Mesendoderm (in vitro differentiated cells): ENCODE measurements around the gene MAZ.

Source experiments
- DNase-seq: peaks from one replicate; pipeline ENCODE4 v3.0.0; 2013
- H2AK5ac ChIP-seq: 2 replicates; pipeline ENCODE4 v1.6.1; 2013; ENCODE audit warnings: low read length, inconsistent platforms
- H2BK120ac ChIP-seq: 2 replicates; pipeline ENCODE4 v1.6.1; 2013; ENCODE audit warnings: low read depth, mild to moderate bottlenecking, low read length, moderate library complexity, mixed read lengths
- H2BK15ac ChIP-seq: replicated peaks from 2 replicates; pipeline ENCODE4 v1.6.1; 2013; ENCODE audit warnings: low read depth, mild to moderate bottlenecking, moderate library complexity
- H2BK5ac ChIP-seq: 2 replicates; pipeline ENCODE4 v1.6.1; 2013; ENCODE audit warnings: low read length, inconsistent platforms
- H3K18ac ChIP-seq: 2 replicates; pipeline ENCODE4 v1.6.1; 2013; ENCODE audit warnings: mild to moderate bottlenecking, low read length, mixed read lengths
- H3K23ac ChIP-seq: one replicate; pipeline ENCODE4 v1.6.1; 2013; ENCODE audit warnings: low read length
- H3K27ac ChIP-seq: 2 replicates; pipeline ENCODE4 v1.5.1; 2013; ENCODE audit warnings: low read depth, mild to moderate bottlenecking, inconsistent platforms, low read length, moderate library complexity
- H3K27me3 ChIP-seq: 2 replicates; pipeline ENCODE4 v1.6.1; 2013; ENCODE audit warnings: low read length, control low read depth, mild to moderate bottlenecking, inconsistent platforms; ENCODE audit not compliant: insufficient read depth, poor library complexity
- H3K36me3 ChIP-seq: 2 replicates; pipeline ENCODE4 v1.6.1; 2013; ENCODE audit warnings: low read length, inconsistent platforms; ENCODE audit not compliant: control insufficient read depth, insufficient read depth
- H3K4ac ChIP-seq: one replicate; pipeline ENCODE4 v1.6.1; 2013; ENCODE audit warnings: low read depth, mild to moderate bottlenecking, low read length, moderate library complexity
- H3K4me1 ChIP-seq: 2 replicates; pipeline ENCODE4 v1.6.1; 2013; ENCODE audit warnings: low read depth, low read length, inconsistent platforms; ENCODE audit not compliant: control insufficient read depth
- H3K4me2 ChIP-seq: 2 replicates; pipeline ENCODE4 v1.6.1; 2013; ENCODE audit warnings: low read length
- H3K4me3 ChIP-seq: 2 replicates; pipeline ENCODE4 v1.5.1; 2013; ENCODE audit warnings: mild to moderate bottlenecking, low read length
- H3K56ac ChIP-seq: one replicate; pipeline ENCODE4 v1.6.1; 2013; ENCODE audit warnings: low read length
- H3K79me1 ChIP-seq: 2 replicates; pipeline ENCODE4 v1.6.1; 2013; ENCODE audit warnings: low read length, inconsistent platforms
- H3K79me2 ChIP-seq: 2 replicates; pipeline ENCODE4 v1.6.1; 2013; ENCODE audit warnings: mild to moderate bottlenecking, low read length; ENCODE audit not compliant: control insufficient read depth, insufficient read depth
- H3K9ac ChIP-seq: 2 replicates; pipeline ENCODE4 v1.6.1; 2013; ENCODE audit warnings: low read length, inconsistent platforms
- H4K5ac ChIP-seq: one replicate; pipeline ENCODE4 v1.6.1; 2013; ENCODE audit warnings: low read length
- H4K8ac ChIP-seq: one replicate; pipeline ENCODE4 v1.6.1; 2013; ENCODE audit warnings: low read depth, mild to moderate bottlenecking, control low read depth, low read length, moderate library complexity
- WGBS: extraction: QIAGEN DNeasy Blood & Tissue Kit; methylation state at CpG from one replicate; pipeline ENCODE4 v1.1.7; 2013; ENCODE audit warnings: low lambda C conversion rate, missing lambda C conversion rate; ENCODE audit not compliant: insufficient coverage; ENCODE audit errors: extremely low coverage; 5-methylcytosine and 5-hydroxymethylcytosine counted together

Gene MAZ

DNA sequence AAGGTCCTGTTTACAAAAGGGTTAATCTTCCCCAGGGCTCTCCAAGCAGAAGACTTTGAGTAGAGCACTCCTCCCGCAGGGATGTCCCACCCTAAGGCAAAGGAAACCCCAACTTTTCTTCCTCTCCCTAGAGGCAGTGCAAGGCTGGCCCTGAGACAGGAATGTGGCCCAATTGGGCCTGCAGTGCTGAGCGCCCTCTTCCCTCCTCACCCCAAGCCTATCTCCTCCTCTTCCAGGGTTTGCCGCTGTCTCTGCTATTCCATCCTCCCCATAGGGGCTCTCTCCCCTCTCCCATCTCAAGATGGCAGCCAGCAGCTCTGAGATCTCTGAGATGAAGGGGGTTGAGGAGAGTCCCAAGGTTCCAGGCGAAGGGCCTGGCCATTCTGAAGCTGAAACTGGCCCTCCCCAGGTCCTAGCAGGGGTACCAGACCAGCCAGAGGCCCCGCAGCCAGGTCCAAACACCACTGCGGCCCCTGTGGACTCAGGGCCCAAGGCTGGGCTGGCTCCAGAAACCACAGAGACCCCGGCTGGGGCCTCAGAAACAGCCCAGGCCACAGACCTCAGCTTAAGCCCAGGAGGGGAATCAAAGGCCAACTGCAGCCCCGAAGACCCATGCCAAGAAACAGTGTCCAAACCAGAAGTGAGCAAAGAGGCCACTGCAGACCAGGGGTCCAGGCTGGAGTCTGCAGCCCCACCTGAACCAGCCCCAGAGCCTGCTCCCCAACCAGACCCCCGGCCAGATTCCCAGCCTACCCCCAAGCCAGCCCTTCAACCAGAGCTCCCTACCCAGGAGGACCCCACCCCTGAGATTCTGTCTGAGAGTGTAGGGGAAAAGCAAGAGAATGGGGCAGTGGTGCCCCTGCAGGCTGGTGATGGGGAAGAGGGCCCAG, 6.7 kb downstream of the MAZ start:
- peak overlapping the region; percentile 37 for H3K4me3 ChIP-seq
- peaks cover 23% of the 10 kb centered on the region for H3K79me2 ChIP-seq
- WGBS = no CpG with 5 or more reads among the region's 9 CpGs
- peaks cover 24% of the 10 kb centered on the region for H3K4me1 ChIP-seq
- peak overlapping the region; percentile 89 for H3K4me2 ChIP-seq
- H3K27me3 ChIP-seq = no peaks in the 10 kb centered on the region
- H3K56ac ChIP-seq = peak overlapping the region; percentile 91
- H3K27ac ChIP-seq = no peak overlapping the region
- no peak overlapping the region for H2BK120ac ChIP-seq
- H2AK5ac ChIP-seq = no peak overlapping the region
- H2BK5ac ChIP-seq = no peak overlapping the region
- H4K8ac ChIP-seq = no peak overlapping the region
- H3K9ac ChIP-seq = peak overlapping the region; percentile 88
- H3K18ac ChIP-seq = no peak overlapping the region
- no peak overlapping the region for H2BK15ac ChIP-seq
- no peak overlapping the region for H4K5ac ChIP-seq
- peaks cover 6% of the 10 kb centered on the region for H3K36me3 ChIP-seq
- peaks cover 5% of the 10 kb centered on the region for H3K79me1 ChIP-seq
- no peak for DNase-seq
- no peak overlapping the region for H3K23ac ChIP-seq
- H3K4ac ChIP-seq = no peak overlapping the region

DNA sequence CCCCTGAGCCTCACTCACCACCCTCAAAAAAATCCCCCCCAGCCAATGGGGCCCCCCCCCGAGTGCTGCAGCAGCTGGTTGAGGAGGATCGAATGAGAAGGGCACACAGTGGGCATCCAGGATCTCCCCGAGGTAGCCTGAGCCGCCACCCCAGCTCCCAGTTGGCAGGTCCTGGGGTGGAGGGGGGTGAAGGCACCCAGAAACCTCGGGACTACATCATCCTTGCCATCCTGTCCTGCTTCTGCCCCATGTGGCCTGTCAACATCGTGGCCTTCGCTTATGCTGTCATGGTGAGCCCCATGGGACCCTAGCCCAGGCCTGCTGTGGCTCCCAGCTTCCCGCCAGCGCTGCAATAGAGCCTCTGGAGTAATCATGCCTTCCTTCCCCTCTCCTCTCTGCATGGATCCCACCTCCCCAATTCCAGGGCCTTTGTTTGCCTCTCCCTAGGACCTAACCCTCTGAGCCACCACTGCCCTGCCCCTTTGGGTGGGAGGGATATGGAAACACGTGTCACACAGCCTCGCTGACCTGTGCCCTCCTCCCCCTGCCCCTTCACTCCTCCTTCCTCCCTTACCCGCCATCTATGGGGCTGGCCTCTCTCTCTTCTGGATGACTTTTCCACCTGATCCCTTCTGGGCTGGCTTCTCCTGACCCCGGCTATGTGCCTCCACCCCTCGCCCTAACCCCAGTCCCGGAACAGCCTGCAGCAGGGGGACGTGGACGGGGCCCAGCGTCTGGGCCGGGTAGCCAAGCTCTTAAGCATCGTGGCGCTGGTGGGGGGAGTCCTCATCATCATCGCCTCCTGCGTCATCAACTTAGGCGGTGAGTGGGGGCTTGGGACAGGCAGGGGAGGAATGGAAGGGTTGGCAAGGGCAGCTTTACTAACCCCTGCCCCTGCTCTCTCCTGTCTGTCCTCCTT, 7.6 kb downstream of the MAZ start:
- H3K79me2 ChIP-seq = peaks cover 17% of the 10 kb centered on the region
- no peak overlapping the region for H4K8ac ChIP-seq
- H3K79me1 ChIP-seq = peaks cover 4% of the 10 kb centered on the region
- no peak overlapping the region for H3K18ac ChIP-seq
- peaks cover 3% of the 10 kb centered on the region for H3K36me3 ChIP-seq
- H2BK15ac ChIP-seq = no peak overlapping the region
- no peak overlapping the region for H3K4me3 ChIP-seq
- H3K27me3 ChIP-seq = no peaks in the 10 kb centered on the region
- peak overlapping the region; percentile 86 for H3K56ac ChIP-seq
- no CpG with 5 or more reads among the region's 24 CpGs for WGBS
- H3K4ac ChIP-seq = no peak overlapping the region
- H2BK120ac ChIP-seq = no peak overlapping the region
- peak overlapping the region; percentile 25 for H3K4me2 ChIP-seq
- no peak overlapping the region for H3K27ac ChIP-seq
- no peak overlapping the region for H4K5ac ChIP-seq
- no peak overlapping the region for H2BK5ac ChIP-seq
- no peak for DNase-seq
- H3K23ac ChIP-seq = peak overlapping the region; percentile 59
- peak overlapping the region; percentile 95 for H2AK5ac ChIP-seq
- H3K4me1 ChIP-seq = peaks cover 23% of the 10 kb centered on the region
- peak overlapping the region; percentile 76 for H3K9ac ChIP-seq

DNA sequence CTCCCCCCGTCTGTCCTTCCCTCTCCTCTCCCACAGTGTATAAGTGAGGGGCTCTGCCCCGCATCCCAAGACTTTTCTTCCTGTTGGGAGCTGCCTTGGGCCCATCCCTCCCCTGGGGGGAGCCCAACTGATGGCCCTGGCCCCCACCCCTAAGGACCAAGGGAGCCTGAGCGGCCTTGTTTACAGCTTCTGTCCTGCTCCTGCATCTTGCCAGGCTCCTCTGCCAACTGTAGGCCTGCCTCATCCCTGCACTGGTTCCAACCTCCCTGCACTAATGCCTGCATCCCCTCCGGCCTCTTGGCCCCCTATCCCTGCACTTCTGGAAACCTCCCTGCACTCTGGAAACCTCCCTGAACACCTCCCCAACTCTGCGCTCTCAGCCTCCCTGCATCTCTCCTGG, 8.3 kb downstream of the MAZ start:
- peak overlapping the region; percentile 60 for H3K4me2 ChIP-seq
- H2BK5ac ChIP-seq = no peak overlapping the region
- no peak overlapping the region for H3K23ac ChIP-seq
- peaks cover 14% of the 10 kb centered on the region for H3K79me2 ChIP-seq
- peak overlapping the region; percentile 86 for H3K56ac ChIP-seq
- H4K5ac ChIP-seq = no peak overlapping the region
- H3K27ac ChIP-seq = no peak overlapping the region
- no peak overlapping the region for H3K18ac ChIP-seq
- no peak overlapping the region for H3K4me3 ChIP-seq
- no peak overlapping the region for H3K4ac ChIP-seq
- peaks cover 4% of the 10 kb centered on the region for H3K36me3 ChIP-seq
- whole genome bisulfite sequencing = no CpG with 5 or more reads among the region's 5 CpGs
- no peak overlapping the region for H4K8ac ChIP-seq
- DNase-seq = no peak
- peaks cover 22% of the 10 kb centered on the region for H3K4me1 ChIP-seq
- peak overlapping the region; percentile 76 for H3K9ac ChIP-seq
- no peaks in the 10 kb centered on the region for H3K27me3 ChIP-seq
- H2AK5ac ChIP-seq = peak overlapping the region; percentile 95
- no peak overlapping the region for H2BK15ac ChIP-seq
- no peak overlapping the region for H2BK120ac ChIP-seq
- peaks cover 5% of the 10 kb centered on the region for H3K79me1 ChIP-seq

GRCh38 chr16:29815032-29815721, 8.8 kb downstream of the MAZ start:
- Histone ChIP-seq H3K4me2 (peak overlapping the region; percentile 88), H3K36me3 (peaks cover 4% of the 10 kb centered on the region), H4K8ac (no peak overlapping the region), H3K4ac (peak overlapping the region; percentile 11), H3K56ac (peak overlapping the region; percentile 86), H2BK120ac (no peak overlapping the region), H3K79me2 (peaks cover 11% of the 10 kb centered on the region), H3K4me1 (peaks cover 20% of the 10 kb centered on the region), H3K4me3 (peak overlapping the region; percentile 48), H2BK5ac (no peak overlapping the region), H3K27me3 (no peaks in the 10 kb centered on the region), H4K5ac (no peak overlapping the region), H3K23ac (no peak overlapping the region), H2AK5ac (peak overlapping the region; percentile 95), H3K79me1 (peaks cover 5% of the 10 kb centered on the region), H2BK15ac (no peak overlapping the region), H3K9ac (peak overlapping the region; percentile 76), H3K18ac (peak overlapping the region; percentile 6), H3K27ac (peak overlapping the region; percentile 2)
- no CpG with 5 or more reads among the region's 39 CpGs for WGBS
- DNase-seq = peak; percentile 59

GRCh38 chr16:29815793-29816693, 9.7 kb downstream of the MAZ start, which contains the start of gene PAGR1:
TSS of gene PAGR1 (plus strand) at chr16:29816152. CDS start at chr16:29816526, 374 bp downstream.
- H3K23ac ChIP-seq = peak within 1 kb of the TSS; percentile 81
- peak within 1 kb of the TSS; percentile 95 for H2BK5ac ChIP-seq
- no peak within 1 kb of the TSS for H2BK15ac ChIP-seq
- peak within 1 kb of the TSS; percentile 93 for H3K56ac ChIP-seq
- peak within 1 kb of the TSS; percentile 28 for H2AK5ac ChIP-seq
- H3K9ac ChIP-seq = peak within 1 kb of the TSS; percentile 99
- DNase-seq = peak; percentile 100
- H3K79me1 ChIP-seq = peaks cover 5% of the 10 kb centered on the region
- H3K4me2 ChIP-seq = peak within 1 kb of the TSS; percentile 88
- no CpG with 5 or more reads among the region's 70 CpGs for WGBS
- H4K5ac ChIP-seq = peak within 1 kb of the TSS; percentile 42
- peaks cover 17% of the 10 kb centered on the region for H3K4me1 ChIP-seq
- H2BK120ac ChIP-seq = no peak within 1 kb of the TSS
- peaks cover 11% of the 10 kb centered on the region for H3K79me2 ChIP-seq
- peak within 1 kb of the TSS; percentile 92 for H3K4me3 ChIP-seq
- H3K27me3 ChIP-seq = no peaks in the 10 kb centered on the region
- H3K18ac ChIP-seq = peak within 1 kb of the TSS; percentile 10
- H3K36me3 ChIP-seq = peaks cover 2% of the 10 kb centered on the region
- peak within 1 kb of the TSS; percentile 82 for H4K8ac ChIP-seq
- peak within 1 kb of the TSS; percentile 76 for H3K27ac ChIP-seq
- peak within 1 kb of the TSS; percentile 88 for H3K4ac ChIP-seq
